GM23338 (cell line): ENCODE measurements around the gene C1QTNF8.

Experiments used
- EZH2 ChIP-seq: fragments of 200-600 bp; sonication (generic); IDR thresholded peaks from one replicate; pipeline ENCODE4 v1.8.0; 2017; ENCODE audit warnings: antibody characterized with exemption, mild to moderate bottlenecking, low read depth; ENCODE audit not compliant: unreplicated experiment
- EZH2phosphoT487 ChIP-seq: fragments of 200-600 bp; sonication (generic); IDR thresholded peaks from one replicate; pipeline ENCODE4 v1.8.1; 2018; ENCODE audit warnings: antibody characterized with exemption; ENCODE audit not compliant: unreplicated experiment
- NANOG ChIP-seq: IDR thresholded peaks from 2 replicates; pipeline ENCODE4 v1.6.1; 2016; ENCODE audit warnings: antibody characterized with exemption, borderline replicate concordance
- POLR2AphosphoS5 ChIP-seq: IDR thresholded peaks from 2 replicates; pipeline ENCODE4 v1.6.1; 2016; ENCODE audit warnings: antibody characterized with exemption, low read depth
- TF ChIP-seq, protein P1 (sequence below), 2 experiments: fragments of 200-600 bp in 1 of 2; sonication (generic) in 1 of 2; conservative IDR thresholded peaks; 2 replicates each; pipeline versions ENCODE4 v1.5.1 to v1.6.1; 2016 to 2017; ENCODE audit warnings: antibody characterized with exemption in 2 of 2, low read depth in 2 of 2, mild to moderate bottlenecking in 2 of 2, moderate library complexity in 1 of 2
- TF ChIP-seq, protein P2 (sequence below): IDR thresholded peaks from one replicate; pipeline ENCODE4 v1.6.1; 2018; ENCODE audit warnings: antibody characterized with exemption; ENCODE audit not compliant: unreplicated experiment

- TF ChIP-seq, protein P1, sequence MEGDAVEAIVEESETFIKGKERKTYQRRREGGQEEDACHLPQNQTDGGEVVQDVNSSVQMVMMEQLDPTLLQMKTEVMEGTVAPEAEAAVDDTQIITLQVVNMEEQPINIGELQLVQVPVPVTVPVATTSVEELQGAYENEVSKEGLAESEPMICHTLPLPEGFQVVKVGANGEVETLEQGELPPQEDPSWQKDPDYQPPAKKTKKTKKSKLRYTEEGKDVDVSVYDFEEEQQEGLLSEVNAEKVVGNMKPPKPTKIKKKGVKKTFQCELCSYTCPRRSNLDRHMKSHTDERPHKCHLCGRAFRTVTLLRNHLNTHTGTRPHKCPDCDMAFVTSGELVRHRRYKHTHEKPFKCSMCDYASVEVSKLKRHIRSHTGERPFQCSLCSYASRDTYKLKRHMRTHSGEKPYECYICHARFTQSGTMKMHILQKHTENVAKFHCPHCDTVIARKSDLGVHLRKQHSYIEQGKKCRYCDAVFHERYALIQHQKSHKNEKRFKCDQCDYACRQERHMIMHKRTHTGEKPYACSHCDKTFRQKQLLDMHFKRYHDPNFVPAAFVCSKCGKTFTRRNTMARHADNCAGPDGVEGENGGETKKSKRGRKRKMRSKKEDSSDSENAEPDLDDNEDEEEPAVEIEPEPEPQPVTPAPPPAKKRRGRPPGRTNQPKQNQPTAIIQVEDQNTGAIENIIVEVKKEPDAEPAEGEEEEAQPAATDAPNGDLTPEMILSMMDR (conservative IDR thresholded peaks at IDR 0.05; ENCODE audit: low read depth in 2 of 2) = no peak
- TF ChIP-seq NANOG (no peak), POLR2AphosphoS5 (no peak), EZH2phosphoT487 (no peak), EZH2 (no peak)
- TF ChIP-seq, protein P2, sequence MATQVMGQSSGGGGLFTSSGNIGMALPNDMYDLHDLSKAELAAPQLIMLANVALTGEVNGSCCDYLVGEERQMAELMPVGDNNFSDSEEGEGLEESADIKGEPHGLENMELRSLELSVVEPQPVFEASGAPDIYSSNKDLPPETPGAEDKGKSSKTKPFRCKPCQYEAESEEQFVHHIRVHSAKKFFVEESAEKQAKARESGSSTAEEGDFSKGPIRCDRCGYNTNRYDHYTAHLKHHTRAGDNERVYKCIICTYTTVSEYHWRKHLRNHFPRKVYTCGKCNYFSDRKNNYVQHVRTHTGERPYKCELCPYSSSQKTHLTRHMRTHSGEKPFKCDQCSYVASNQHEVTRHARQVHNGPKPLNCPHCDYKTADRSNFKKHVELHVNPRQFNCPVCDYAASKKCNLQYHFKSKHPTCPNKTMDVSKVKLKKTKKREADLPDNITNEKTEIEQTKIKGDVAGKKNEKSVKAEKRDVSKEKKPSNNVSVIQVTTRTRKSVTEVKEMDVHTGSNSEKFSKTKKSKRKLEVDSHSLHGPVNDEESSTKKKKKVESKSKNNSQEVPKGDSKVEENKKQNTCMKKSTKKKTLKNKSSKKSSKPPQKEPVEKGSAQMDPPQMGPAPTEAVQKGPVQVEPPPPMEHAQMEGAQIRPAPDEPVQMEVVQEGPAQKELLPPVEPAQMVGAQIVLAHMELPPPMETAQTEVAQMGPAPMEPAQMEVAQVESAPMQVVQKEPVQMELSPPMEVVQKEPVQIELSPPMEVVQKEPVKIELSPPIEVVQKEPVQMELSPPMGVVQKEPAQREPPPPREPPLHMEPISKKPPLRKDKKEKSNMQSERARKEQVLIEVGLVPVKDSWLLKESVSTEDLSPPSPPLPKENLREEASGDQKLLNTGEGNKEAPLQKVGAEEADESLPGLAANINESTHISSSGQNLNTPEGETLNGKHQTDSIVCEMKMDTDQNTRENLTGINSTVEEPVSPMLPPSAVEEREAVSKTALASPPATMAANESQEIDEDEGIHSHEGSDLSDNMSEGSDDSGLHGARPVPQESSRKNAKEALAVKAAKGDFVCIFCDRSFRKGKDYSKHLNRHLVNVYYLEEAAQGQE = no peak
These were observed 28.8 kb upstream of the C1QTNF8 start for GRCh38 chr16:1124795-1125194.
